GM18867 (cell line): ENCODE data around the gene RCN1.
"Not testable (repeated sequence)": the region's sequence is repeated elsewhere in the genome, so short reads cannot be mapped to it uniquely, and the experiment has no call there.

ENCODE experiments used
- ATAC-seq: cut with Tn5 transposase; IDR thresholded peaks from one replicate; pipeline ENCODE4 v1.9.1; 2021; ENCODE audit warnings: mild to moderate bottlenecking, moderate library complexity; ENCODE audit not compliant: unreplicated experiment

The RCN1 gene

GRCh38 chr11:32073644-32074026 lies 17.2 kb upstream of the RCN1 start:
- ATAC-seq = no peak

GRCh38 chr11:32079553-32079952 lies 11.3 kb upstream of the RCN1 start:
- ATAC-seq = no peak

DNA sequence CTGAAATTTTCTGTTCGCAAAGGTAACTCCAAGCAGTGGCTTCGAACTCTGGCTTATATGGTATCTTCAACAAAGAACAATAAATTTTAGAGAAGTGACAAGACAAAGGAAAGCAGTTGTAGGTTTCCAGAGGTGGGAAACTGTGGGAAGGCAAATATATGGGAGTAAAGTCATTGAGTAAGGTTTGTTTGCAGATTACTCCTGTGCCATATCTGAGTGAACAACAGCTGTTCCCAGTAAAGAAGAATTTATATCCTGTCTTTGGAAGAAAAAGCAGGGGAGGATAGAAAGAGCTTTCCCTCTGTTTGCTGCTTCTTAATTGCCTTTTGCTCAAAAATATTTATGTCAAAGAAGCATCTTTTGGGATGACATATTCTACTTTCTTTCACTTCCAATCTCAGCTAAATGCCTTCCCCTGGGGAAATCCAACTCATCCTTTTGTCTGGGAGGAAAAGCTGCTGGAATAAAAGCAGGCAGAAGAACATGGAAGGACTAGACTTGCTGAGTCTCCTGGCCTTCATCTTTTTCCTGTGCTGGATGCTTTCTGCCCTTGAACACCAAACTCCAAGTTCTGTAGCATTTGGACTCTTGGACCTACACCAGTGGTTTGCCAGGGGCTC lies 10.4 kb upstream of the RCN1 start:
- ATAC-seq = no peak

DNA sequence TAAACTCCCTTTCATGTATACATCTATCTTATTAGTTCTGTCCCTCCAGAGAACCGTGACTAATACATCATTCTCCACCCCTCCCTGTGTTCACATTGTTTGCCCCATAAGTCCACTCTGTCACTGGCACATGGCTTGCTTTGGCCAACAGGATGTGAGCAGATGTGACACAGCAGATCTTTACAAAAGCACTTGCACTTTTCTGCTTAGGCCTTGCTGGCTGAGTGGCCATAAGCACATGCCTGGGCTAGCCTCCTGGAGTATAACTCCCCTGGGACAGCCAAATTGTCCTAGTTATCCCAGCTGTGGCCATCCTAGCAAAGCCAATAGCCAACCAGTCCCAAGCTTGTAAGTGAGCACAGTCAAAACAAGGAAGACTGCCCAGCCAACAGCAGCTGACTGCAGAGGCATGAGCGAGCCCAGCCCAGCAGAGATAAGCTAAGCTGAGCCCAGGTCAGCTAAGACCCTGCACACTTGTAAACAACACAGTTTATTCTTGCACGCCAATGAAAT lies 9.7 kb upstream of the RCN1 start:
- ATAC-seq = no peak

GRCh38 chr11:32081901-32082300 lies 9.0 kb upstream of the RCN1 start:
- no peak for ATAC-seq

GRCh38 chr11:32082346-32082986 lies 8.4 kb upstream of the RCN1 start:
- ATAC-seq = no peak

GRCh38 chr11:32087597-32087996 lies 3.3 kb upstream of the RCN1 start:
- no peak for ATAC-seq

DNA sequence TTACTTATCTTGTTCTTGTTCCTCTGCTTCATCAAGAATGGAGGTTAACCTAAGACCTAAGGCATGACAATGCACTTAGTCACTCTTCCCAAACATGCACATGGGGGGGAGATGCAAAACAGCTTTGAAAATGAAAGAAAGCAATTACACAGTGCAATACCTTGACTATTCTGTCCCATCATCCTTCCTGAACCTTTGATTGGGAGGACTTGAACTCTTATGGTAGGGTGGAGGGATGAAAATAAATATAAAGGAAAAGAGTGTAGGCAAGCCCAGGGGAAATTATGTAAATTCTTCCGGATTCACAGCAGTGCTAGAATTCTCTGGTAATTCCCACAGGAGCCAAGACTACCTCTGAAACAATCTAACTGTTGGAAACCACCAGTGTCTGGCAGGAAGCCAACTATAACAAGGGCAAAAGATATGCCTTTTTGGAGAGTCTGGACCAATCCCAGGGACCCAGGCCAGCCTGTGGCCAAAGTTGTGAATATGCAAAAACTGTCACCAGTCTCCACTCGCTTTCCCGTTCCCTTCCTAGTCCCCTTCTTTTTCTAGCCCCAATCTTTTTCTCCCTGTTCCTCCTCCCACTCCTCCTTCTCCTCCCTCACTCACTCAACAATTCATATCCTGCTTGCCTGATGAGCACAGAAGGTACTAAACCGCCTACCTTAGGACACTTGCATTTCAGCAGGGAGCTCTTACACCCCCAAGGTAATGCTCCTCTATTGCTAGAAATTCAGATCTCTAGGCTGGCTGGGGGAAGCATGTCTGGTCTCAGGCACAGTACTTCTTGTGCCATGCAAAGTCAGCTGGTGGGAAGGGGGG lies 2.5 kb upstream of the RCN1 start:
- ATAC-seq = peak; percentile 28

DNA sequence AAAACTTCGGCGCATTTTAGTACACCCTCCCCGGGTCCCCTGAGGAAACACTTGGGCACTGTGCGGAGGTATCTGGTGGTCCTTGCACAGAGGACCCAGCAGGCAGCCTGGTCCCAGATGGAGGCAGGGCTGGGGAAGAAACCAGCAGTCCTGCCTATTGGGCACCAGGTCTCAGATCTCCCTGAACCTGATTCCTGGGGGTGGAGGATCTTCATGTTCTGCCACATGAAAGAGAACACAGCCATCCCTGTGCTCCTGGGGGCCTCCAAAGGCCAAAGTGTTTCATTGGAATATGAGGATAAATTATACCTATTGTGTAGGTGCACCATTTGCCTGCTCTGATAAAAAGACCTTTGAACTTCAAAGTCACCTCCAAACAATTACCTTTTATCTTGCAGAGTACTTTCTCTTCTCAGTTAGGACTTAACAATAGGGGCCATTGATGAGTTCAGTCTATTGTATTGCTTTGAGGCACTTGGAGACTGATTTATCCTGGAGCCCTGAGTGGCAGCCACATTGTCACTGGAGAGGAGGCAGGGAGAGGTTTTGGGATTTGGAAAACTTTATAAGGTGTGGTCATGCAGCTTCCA lies 1.8 kb downstream of the RCN1 start:
- no peak for ATAC-seq

DNA sequence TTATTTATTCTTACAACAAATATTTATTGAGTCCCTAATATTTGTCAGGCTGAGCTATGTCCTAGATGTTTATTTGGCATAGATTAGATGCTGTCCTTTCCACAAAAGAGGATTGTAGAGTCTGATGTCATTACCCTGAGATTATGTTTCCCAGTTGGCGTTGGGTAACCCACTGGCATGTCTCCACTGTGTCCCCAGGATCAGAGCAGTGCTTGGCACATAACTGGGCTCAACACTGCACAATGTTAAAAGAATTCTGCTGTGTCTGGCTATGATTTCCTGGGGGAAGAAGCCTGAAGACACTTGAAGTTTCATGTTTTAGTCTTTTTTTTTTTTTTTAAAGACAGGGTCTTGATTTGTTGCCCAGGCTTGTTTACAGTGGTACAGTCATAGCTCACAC lies 4.0 kb downstream of the RCN1 start:
- ATAC-seq = no peak

- ATAC-seq = no peak
Measured at GRCh38 chr11:32098142-32098903, 7.4 kb downstream of the RCN1 start.

DNA sequence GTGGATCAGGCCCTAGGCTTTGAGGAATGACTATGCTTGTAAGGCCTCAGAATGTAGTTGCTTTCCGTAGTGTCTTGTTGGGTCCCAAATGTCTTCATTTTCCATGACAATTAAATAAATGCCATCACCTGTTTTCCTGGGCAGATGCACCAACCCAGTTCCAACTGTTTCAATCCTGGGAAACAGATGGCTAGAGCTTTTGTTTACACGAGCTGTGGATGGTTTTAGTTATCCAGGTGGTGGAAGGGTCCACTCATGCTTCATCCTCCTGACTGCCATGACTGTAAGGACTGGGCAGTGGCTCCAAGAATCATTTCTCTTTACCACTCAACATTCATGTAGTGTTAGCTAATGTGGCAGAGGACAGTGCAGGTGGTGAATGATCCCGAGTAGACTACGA lies 8.6 kb downstream of the RCN1 start:
- ATAC-seq = no peak

DNA sequence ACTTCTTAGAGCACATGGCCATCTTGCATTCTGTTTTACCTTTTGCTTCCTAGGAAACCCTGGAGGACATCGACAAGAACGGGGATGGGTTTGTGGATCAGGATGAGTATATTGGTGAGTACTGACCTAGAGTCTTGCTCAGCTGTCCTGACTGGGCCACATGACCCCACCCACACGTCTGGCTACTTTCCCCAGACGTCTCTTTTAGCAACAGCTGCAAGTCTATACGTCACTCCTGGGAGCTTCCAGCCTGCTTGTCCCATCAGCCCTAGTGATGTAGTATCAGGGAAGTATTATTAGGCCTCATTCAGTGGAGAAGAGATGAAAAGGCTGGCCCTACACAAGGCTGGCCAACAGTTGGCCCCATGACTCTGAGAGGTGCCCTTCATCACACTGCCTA lies 9.6 kb downstream of the RCN1 start:
- no peak for ATAC-seq

GRCh38 chr11:32101791-32102190 lies 10.9 kb downstream of the RCN1 start:
- ATAC-seq = no peak

DNA sequence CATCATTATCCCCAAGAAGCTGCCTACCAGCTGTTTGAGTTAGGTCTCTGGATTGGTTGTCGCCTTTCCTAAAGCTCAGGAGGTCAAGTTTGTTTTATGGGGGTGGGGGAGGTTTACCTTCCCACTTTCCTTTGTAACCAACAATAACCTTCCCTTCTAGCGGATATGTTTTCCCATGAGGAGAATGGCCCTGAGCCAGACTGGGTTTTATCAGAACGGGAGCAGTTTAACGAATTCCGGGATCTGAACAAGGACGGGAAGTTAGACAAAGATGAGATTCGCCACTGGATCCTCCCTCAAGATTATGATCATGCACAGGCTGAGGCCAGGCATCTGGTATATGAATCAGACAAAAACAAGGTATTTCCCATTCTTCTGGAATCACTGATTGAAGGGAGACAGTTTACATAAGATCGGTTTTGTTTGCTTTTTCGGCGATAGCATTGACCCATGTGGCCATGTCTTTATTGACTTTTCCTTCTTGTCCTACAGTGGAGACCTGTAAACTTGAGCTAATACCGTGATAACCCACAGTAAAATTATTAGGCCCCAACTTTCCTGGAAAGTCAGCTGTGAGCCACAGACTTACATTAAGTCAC lies 12.3 kb downstream of the RCN1 start:
- not testable (repeated sequence) for ATAC-seq

GRCh38 chr11:32103941-32104340 lies 13.1 kb downstream of the RCN1 start:
- ATAC-seq = no peak

DNA sequence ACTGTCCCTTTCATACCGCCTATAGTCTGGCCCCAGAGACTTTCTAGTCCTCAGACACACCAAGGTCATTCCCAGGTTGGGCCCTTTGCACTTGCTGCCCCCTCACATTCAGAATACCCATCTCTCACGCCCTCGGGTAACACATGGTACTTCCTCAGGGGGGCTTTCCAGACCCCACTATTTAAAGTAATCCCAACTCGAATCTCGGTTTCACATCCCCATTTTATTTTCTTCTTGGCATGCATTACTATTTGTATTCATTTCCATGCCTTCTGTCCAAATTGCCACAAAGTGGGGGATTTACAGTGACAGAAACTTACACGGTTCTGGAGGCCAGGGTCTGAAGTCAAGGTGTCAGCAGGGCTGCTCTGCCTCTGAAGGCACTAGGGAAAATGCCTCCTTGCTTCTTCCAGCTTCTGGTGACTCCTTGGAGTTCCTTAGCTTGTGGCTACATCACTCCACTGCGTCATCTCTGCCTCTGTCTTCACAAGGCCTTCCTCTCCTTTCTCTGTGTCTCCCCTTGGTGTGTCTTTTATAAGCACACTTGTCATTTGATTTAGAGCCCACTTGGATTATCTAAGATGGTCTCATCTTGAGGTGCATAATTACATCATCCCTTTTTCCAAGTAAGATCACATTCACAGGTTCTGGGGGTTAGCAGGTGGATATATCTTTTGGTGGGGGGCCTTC lies 15.1 kb downstream of the RCN1 start:
- ATAC-seq = peak; percentile 62

DNA sequence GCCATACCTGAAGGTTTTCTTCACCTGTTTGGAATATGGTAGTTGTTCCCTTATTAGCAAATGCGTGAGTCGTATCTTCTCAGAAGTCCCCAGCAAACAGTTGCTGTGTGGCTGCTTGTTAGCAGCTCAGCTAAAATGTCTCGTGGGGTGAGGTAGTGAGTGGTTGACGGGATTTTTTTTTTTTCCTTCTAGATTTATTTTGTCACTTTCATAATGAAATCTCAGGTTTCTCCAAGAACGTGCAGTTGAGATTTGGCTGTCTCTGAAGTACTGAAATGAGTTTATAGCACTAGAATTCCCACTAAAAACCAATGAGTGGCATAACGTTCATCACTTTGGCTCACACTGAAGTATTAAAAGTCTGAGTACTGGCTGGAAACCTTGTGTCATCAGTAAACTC lies 16.8 kb downstream of the RCN1 start:
- no peak for ATAC-seq

DNA sequence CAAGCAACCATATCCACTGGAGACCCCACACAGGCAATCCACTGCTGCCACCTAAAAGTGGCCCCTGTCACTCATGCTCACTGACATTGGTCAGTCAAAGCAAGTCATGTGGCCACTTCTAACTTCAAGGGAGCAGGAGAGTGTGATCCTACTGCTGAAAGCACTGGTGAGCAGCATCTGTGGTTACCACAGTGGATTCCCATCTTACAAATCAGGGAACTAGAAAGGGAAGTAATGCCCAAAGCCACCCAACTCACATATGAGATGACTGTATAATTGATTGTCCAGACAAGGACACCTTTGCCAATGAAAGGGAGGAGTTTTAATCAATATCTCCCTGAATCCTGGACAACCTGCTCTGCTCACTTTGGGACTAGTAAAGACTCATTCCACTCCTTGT lies 17.7 kb downstream of the RCN1 start:
- no peak for ATAC-seq

DNA sequence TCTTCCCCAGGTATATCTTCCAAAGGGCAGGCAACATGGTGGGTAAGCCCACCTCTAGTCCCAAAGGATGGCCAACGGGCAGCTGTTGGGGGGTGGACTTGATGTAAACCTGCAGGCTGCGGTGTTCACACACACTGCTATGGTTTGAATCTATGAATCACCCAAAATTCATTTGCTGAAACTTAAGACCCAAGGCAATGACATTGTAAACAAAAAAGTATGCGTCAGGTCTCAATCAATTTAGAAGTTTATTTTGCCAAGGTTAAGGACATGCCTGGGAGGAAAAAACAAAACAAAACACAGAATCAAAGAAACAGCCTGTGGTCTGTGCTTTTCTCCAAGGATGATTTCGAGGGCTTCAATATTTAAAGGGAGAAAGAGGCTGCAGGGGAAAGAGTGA lies 18.3 kb downstream of the RCN1 start:
- no peak for ATAC-seq
